Transverse colon (tissue), 4 donors: ENCODE data around the gene INPP5K. TPM values are rescaled to one million over a fixed set of nuclear protein-coding genes. Genes with fewer than 3 reads are reported as not detected.

Experiments used
- DNase-seq: peaks from one replicate; pipeline ENCODE4 v3.0.0-alpha.2; 2019
- H3K27ac ChIP-seq, 4 donors: fragments of 200-600 bp; sonication (generic); 2 replicates each; pipeline ENCODE4 v1.5.1; 2016 to 2018; ENCODE audit warnings: inconsistent platforms in 4 of 4
- H3K27me3 ChIP-seq: fragments of 200-600 bp; sonication (generic); 2 replicates; pipeline ENCODE4 v1.5.1; 2017; ENCODE audit warnings: inconsistent platforms
- H3K36me3 ChIP-seq, 4 donors: fragments of 200-600 bp; sonication (generic); 2 replicates each; pipeline ENCODE4 v1.5.1; 2017 to 2019; ENCODE audit warnings: inconsistent platforms in 4 of 4
- H3K4me1 ChIP-seq, 4 donors: fragments of 200-600 bp; sonication (generic); 2 replicates each; pipeline ENCODE4 v1.5.1; 2017 to 2020; ENCODE audit warnings: inconsistent platforms in 4 of 4
- H3K4me3 ChIP-seq, 4 donors: fragments of 200-600 bp; sonication (generic); 1 replicate in 1 of 4; 2 replicates in 3 of 4; pipeline versions ENCODE4 v1.5.1 to v1.6.1; 2017 to 2019; ENCODE audit warnings: inconsistent platforms in 4 of 4
- H3K9me3 ChIP-seq, 2 donors: fragments of 200-600 bp; sonication (generic); 2 replicates each; pipeline ENCODE4 v1.5.1; 2017 to 2019; ENCODE audit warnings: inconsistent platforms in 2 of 2
- CTCF ChIP-seq, 5 experiments: fragments of 200-600 bp in 3 of 5; fragments of 450-650 bp in 2 of 5; sonication (generic) in 3 of 5; IDR thresholded peaks; 1 replicate in 2 of 5; 2 replicates in 3 of 5; pipeline ENCODE4 v1.5.1; 2016 to 2017; ENCODE audit warnings: antibody characterized with exemption in 5 of 5, inconsistent platforms in 3 of 5, mild to moderate bottlenecking in 2 of 5, moderate library complexity in 1 of 5
- EP300 ChIP-seq: sonication (generic); formaldehyde crosslinking; IDR thresholded peaks from one replicate; pipeline ENCODE4 v1.6.1; 2017; ENCODE audit warnings: antibody characterized with exemption, low read depth
- POLR2A ChIP-seq: fragments of 450-650 bp; IDR thresholded peaks from one replicate; pipeline ENCODE4 v1.6.1; 2016; ENCODE audit warnings: antibody characterized with exemption, mild to moderate bottlenecking, moderate library complexity
- POLR2AphosphoS5 ChIP-seq, 3 donors: sonication (generic); formaldehyde crosslinking; IDR thresholded peaks; one replicate each; pipeline ENCODE4 v1.6.1; 2016; ENCODE audit warnings: antibody characterized with exemption in 3 of 3
- WGBS, 2 donors: methylation state at CpG; one replicate each; pipeline ENCODE4 v1.1.5; 2018; ENCODE audit warnings: low coverage in 1 of 2; 5-methylcytosine and 5-hydroxymethylcytosine counted together
- in situ Hi-C, 4 donors: fragments of 200-750 bp; cut with MboI; loops; one replicate each; pipeline versions ENCODE4 v1.15.0 to v1.15.1; 2017; ENCODE audit warnings: low sequenced_read_pairs in 3 of 4, low pct_ligation_motif_present in 1 of 4, low pct_unique_long_range_greater_than_20kb in 1 of 4
- intact Hi-C: fragments of 100-400 bp; cut with DNase I; formaldehyde crosslinking; loops from one replicate; pipeline ENCODE4 v1.15.1; 2023; ENCODE audit warnings: low total_unique reads
- total RNA-seq, 4 donors: library from RNA; depleted of rRNA; stranded (reverse); fragments of >200 nt; gene quantifications; one replicate each; pipeline ENCODE4 v1.1.0, GENCODE V29; 2016

The INPP5K gene
- total RNA-seq, 4 donors from 2014 or later = 10.9 to 114 (median 81.9) TPM

DNA sequence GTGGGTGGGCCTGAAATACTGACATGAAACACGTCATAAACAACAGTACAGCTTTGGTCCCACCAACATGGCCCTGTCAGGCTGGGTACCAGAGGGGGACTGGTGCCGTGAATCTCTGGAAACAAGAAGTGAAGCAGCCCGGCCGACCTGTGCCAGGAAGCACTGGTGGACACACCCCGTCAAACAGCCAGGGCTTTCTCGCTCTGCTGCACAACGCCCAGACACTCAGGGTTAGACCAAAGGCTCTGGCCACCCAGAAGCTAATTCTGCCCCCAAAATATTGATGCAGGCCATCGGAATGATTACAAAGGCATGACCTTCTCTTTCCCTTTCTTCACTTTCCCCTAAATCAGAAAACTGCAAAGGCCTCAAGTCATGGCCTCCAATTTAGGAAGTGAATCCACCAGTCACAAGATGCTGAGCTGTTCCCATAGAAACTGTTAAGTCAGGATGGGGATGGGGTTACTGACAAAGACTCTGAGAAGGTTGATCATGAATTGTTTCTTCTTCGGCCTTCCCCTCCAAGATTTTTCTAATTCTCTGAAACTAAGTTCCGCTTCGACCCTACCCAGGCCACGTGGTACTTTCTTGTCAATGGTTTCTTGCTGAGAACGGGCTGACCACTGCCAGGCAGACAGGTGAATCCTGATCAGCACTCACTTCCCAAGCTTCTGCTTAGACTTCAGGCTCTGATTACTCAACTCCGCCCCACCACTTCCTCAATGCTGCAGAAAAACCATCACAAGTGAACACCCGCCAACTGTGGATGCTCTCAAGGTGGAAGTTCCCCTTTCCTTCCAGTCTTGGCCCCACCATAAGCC lies 39.4 kb upstream of the INPP5K start:
- DNase-seq = peak; percentile 58

GRCh38 chr17:1554751-1555540 lies 38.5 kb upstream of the INPP5K start:
- 64 to 69% methylated on average over 2 to 9 of the region's 9 CpGs for WGBS, 2 donors
- no peak for DNase-seq
- Histone ChIP-seq H3K9me3 (no peaks in the 10 kb centered on the region), H3K36me3 (peaks cover 0 to 21% (median 10%) of the 10 kb centered on the region in 4 donors), H3K4me1 (peaks cover 4 to 46% (median 24%) of the 10 kb centered on the region in 4 donors), H3K4me3 (no peak overlapping the region), H3K27me3 (no peaks in the 10 kb centered on the region), H3K27ac (peak overlapping the region in 2 of 4 donors; percentile 3 to 8)
- in situ Hi-C loops = no loop called here
- TF ChIP-seq CTCF (IDR thresholded peaks at IDR 0.05) (no peak), EP300 (no peak), POLR2A (no peak), POLR2AphosphoS5 (IDR thresholded peaks at IDR 0.05) (no peak)
- intact Hi-C loops = no loop called here

More for the DNA sequence above, 39.4 kb upstream of the INPP5K start:
- peak overlapping the region in 2 of 4 donors; percentile 3 to 8 for H3K27ac ChIP-seq
- H3K9me3 ChIP-seq = no peaks in the 10 kb centered on the region
- TF ChIP-seq EP300 (no peak), CTCF (IDR thresholded peaks at IDR 0.05) (no peak), POLR2AphosphoS5 (IDR thresholded peaks at IDR 0.05) (no peak), POLR2A (no peak)
- intact Hi-C loops = no loop called here
- H3K4me1 ChIP-seq = peaks cover 9 to 55% (median 33%) of the 10 kb centered on the region in 4 donors
- no peaks in the 10 kb centered on the region for H3K27me3 ChIP-seq
- in situ Hi-C loops = no loop called here
- peaks cover 0 to 16% (median 6%) of the 10 kb centered on the region in 4 donors for H3K36me3 ChIP-seq
- WGBS, 2 donors = 48 to 57% methylated on average over 5 to 15 of the region's 15 CpGs
- H3K4me3 ChIP-seq = no peak overlapping the region

DNA sequence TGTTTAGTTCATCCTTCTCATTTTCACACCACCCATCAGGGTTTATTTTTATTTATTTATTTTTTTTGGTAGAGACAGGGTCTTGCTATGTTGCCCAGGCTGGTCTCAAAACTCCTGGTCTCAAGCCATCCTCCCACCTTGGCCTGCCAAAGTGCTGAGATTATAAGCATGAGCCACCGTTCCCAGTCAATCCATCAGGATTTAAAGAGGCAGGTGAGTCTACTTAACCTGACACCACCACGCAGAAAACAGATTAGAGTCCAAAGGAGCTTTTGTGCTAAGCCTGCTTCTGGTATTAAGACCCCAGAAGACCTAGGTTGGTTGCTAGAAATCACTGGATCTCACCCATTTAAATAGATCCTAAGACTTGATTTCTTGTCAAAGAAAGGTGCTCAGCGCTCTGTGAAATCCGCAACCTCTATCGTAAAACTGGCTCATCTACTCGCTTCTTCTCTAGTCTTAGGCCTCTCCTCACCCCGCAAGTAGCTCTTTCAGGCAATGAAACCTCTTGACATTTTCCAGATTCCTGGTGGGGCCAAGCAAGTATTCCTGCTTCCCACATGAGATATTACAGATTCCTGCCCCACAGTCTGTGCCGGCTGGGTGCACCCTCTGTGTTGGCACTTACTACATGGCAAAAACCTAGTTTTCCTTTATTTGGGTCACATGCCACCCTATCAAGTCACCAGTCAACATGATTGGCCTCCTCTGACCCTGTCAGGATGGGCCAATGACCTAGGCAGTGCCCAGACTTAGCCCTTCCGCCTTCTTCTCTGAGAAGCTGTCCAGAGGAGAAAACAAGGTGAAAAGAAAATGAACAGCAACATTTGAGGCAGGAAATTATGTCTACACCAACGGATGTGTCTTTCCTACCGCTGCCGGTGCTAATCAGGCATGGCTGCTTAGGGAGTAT lies 37.2 kb upstream of the INPP5K start:
- Histone ChIP-seq H3K4me3 (no peak overlapping the region), H3K27me3 (no peaks in the 10 kb centered on the region), H3K4me1 (peaks cover 4 to 36% (median 18%) of the 10 kb centered on the region in 4 donors), H3K27ac (peak overlapping the region in 3 of 4 donors; percentile 7 to 54 (median 47)), H3K9me3 (no peaks in the 10 kb centered on the region), H3K36me3 (peaks cover 0 to 29% (median 12%) of the 10 kb centered on the region in 4 donors)
- WGBS, 2 donors = 78 to 94% methylated on average over 8 to 12 of the region's 12 CpGs
- TF ChIP-seq POLR2AphosphoS5 (IDR thresholded peaks at IDR 0.05) (no peak), CTCF (IDR thresholded peaks at IDR 0.05) (no peak), EP300 (no peak), POLR2A (no peak)
- DNase-seq = no peak
- in situ Hi-C loops (no loop called here), intact Hi-C loops (no loop called here)
